NK-92 treated with Interleukin-12 subunit alpha and Interleukin-12 subunit beta, amount 100 ng/mL, for 24 hours (cell line): ENCODE results near the gene MPZL3.
A peak's percentile ranks its signal among the peaks of the same experiment; 100 is the strongest.
"Not testable (repeated sequence)": the region's sequence is repeated elsewhere in the genome, so short reads cannot be mapped to it uniquely, and the experiment has no call there.

ENCODE experiments used
- DNase-seq: peaks from one replicate; lab custom pipeline; 2025; lab: John Stamatoyannopoulos, UW

Gene MPZL3

GRCh38 chr11:118212781-118213191 is 39.4 kb downstream of the MPZL3 start:
- no peak for DNase-seq

GRCh38 chr11:118212131-118212725 is 39.9 kb downstream of the MPZL3 start:
- no peak for DNase-seq

- no peak for DNase-seq
These were observed 41.2 kb downstream of the MPZL3 start for GRCh38 chr11:118211006-118211405.

GRCh38 chr11:118210323-118210722 is 41.8 kb downstream of the MPZL3 start:
- no peak for DNase-seq

GRCh38 chr11:118209033-118209432 is 43.1 kb downstream of the MPZL3 start:
- DNase-seq = no peak

- no peak for DNase-seq
These were observed 45.1 kb downstream of the MPZL3 start for GRCh38 chr11:118207079-118207478.

GRCh38 chr11:118206391-118207031 is 45.7 kb downstream of the MPZL3 start:
- no peak for DNase-seq

- no peak for DNase-seq
These were observed 46.4 kb downstream of the MPZL3 start for GRCh38 chr11:118205606-118206378.

- peak; percentile 81 for DNase-seq
These were observed 49.4 kb downstream of the MPZL3 start for GRCh38 chr11:118202599-118203422.

GRCh38 chr11:118201966-118202365 is 50.2 kb downstream of the MPZL3 start:
- no peak for DNase-seq

GRCh38 chr11:118200901-118201680 is 51.1 kb downstream of the MPZL3 start:
- no peak for DNase-seq

GRCh38 chr11:118200497-118200896 is 51.7 kb downstream of the MPZL3 start:
- no peak for DNase-seq

- no peak for DNase-seq
These were observed 53.0 kb downstream of the MPZL3 start for GRCh38 chr11:118199135-118199534.

GRCh38 chr11:118198370-118198769 is 53.8 kb downstream of the MPZL3 start:
- DNase-seq = peak; percentile 78

GRCh38 chr11:118194835-118195627 is 57.1 kb downstream of the MPZL3 start:
- no peak for DNase-seq

GRCh38 chr11:118193910-118194566 is 58.1 kb downstream of the MPZL3 start:
- DNase-seq = no peak

GRCh38 chr11:118192817-118193216 is 59.3 kb downstream of the MPZL3 start:
- DNase-seq = not testable (repeated sequence)

- DNase-seq = not testable (repeated sequence)
These were observed 61.1 kb downstream of the MPZL3 start for GRCh38 chr11:118190942-118191506.

GRCh38 chr11:118186346-118187107 is 65.6 kb downstream of the MPZL3 start:
- no peak for DNase-seq
